ENCODE measurements around the gene SIRT5. TPM values are rescaled to one million over a fixed set of nuclear protein-coding genes. Genes with fewer than 3 reads are reported as not detected.

The SIRT5 gene
- total RNA-seq, 1 donor from 2014 or later, result 9.1 TPM

- Mint-ChIP-seq H3K4me1 (ENCODE audit: unreplicated experiment) (no peaks in the 10 kb centered on the region), H3K4me3 (ENCODE audit: unreplicated experiment) (no peak overlapping the region), H3K36me3 (ENCODE audit: unreplicated experiment) (no peaks in the 10 kb centered on the region), H3K27ac (ENCODE audit: unreplicated experiment) (no peak overlapping the region), H3K9me3 (ENCODE audit: unreplicated experiment) (no peaks in the 10 kb centered on the region), H3K27me3 (ENCODE audit: unreplicated experiment) (peaks cover 7% of the 10 kb centered on the region)
- no peak for TF ChIP-seq CTCF (IDR thresholded peaks at IDR 0.05)
- DNase-seq (ENCODE audit: extremely low spot score, unreplicated experiment), result no peak
Measured at GRCh38 chr6:13535306-13535705, 39.1 kb upstream of the SIRT5 start.

GRCh38 chr6:13536796-13537526 lies 37.4 kb upstream of the SIRT5 start:
- no peak for TF ChIP-seq CTCF (IDR thresholded peaks at IDR 0.05)
- Mint-ChIP-seq H3K4me1 (ENCODE audit: unreplicated experiment) (no peaks in the 10 kb centered on the region), H3K36me3 (ENCODE audit: unreplicated experiment) (no peaks in the 10 kb centered on the region), H3K27ac (ENCODE audit: unreplicated experiment) (no peak overlapping the region), H3K27me3 (ENCODE audit: unreplicated experiment) (peaks cover 7% of the 10 kb centered on the region), H3K4me3 (ENCODE audit: unreplicated experiment) (no peak overlapping the region), H3K9me3 (ENCODE audit: unreplicated experiment) (no peaks in the 10 kb centered on the region)
- DNase-seq (ENCODE audit: extremely low spot score, unreplicated experiment), result no peak

GRCh38 chr6:13537527-13537897 lies 36.9 kb upstream of the SIRT5 start:
- peaks cover 7% of the 10 kb centered on the region for H3K27me3 Mint-ChIP-seq (ENCODE audit: unreplicated experiment)
- no peak overlapping the region for H3K27ac Mint-ChIP-seq (ENCODE audit: unreplicated experiment)
- no peaks in the 10 kb centered on the region for H3K36me3 Mint-ChIP-seq (ENCODE audit: unreplicated experiment)
- DNase-seq (ENCODE audit: extremely low spot score, unreplicated experiment), result no peak
- H3K9me3 Mint-ChIP-seq (ENCODE audit: unreplicated experiment), result no peaks in the 10 kb centered on the region
- no peak overlapping the region for H3K4me3 Mint-ChIP-seq (ENCODE audit: unreplicated experiment)
- TF ChIP-seq CTCF (IDR thresholded peaks at IDR 0.05), result no peak
- H3K4me1 Mint-ChIP-seq (ENCODE audit: unreplicated experiment), result no peaks in the 10 kb centered on the region

GRCh38 chr6:13538084-13538483 lies 36.3 kb upstream of the SIRT5 start:
- Mint-ChIP-seq H3K4me3 (ENCODE audit: unreplicated experiment) (no peak overlapping the region), H3K4me1 (ENCODE audit: unreplicated experiment) (no peaks in the 10 kb centered on the region), H3K27me3 (ENCODE audit: unreplicated experiment) (peaks cover 7% of the 10 kb centered on the region), H3K9me3 (ENCODE audit: unreplicated experiment) (no peaks in the 10 kb centered on the region), H3K27ac (ENCODE audit: unreplicated experiment) (no peak overlapping the region), H3K36me3 (ENCODE audit: unreplicated experiment) (no peaks in the 10 kb centered on the region)
- no peak for DNase-seq (ENCODE audit: extremely low spot score, unreplicated experiment)
- TF ChIP-seq CTCF (IDR thresholded peaks at IDR 0.05), result peak; percentile 63

- Mint-ChIP-seq H3K27me3 (ENCODE audit: unreplicated experiment) (peaks cover 7% of the 10 kb centered on the region), H3K27ac (ENCODE audit: unreplicated experiment) (no peak overlapping the region), H3K36me3 (ENCODE audit: unreplicated experiment) (no peaks in the 10 kb centered on the region), H3K4me1 (ENCODE audit: unreplicated experiment) (no peaks in the 10 kb centered on the region), H3K4me3 (ENCODE audit: unreplicated experiment) (no peak overlapping the region), H3K9me3 (ENCODE audit: unreplicated experiment) (no peaks in the 10 kb centered on the region)
- DNase-seq (ENCODE audit: extremely low spot score, unreplicated experiment), result no peak
- no peak for TF ChIP-seq CTCF (IDR thresholded peaks at IDR 0.05)
Measured at GRCh38 chr6:13538600-13538999, 35.8 kb upstream of the SIRT5 start.
